Measurements from ENCODE around the gene APBA2. TPM values are rescaled to one million over a fixed set of nuclear protein-coding genes. Genes with fewer than 3 reads are reported as not detected.
A peak's percentile ranks its signal among the peaks of the same experiment; 100 is the strongest.
"Not testable (repeated sequence)": the region's sequence is repeated elsewhere in the genome, so short reads cannot be mapped to it uniquely, and the experiment has no call there.

The APBA2 gene
- total and polyA plus RNA-seq, 2 donors = 6.7 to 15.3 TPM

DNA sequence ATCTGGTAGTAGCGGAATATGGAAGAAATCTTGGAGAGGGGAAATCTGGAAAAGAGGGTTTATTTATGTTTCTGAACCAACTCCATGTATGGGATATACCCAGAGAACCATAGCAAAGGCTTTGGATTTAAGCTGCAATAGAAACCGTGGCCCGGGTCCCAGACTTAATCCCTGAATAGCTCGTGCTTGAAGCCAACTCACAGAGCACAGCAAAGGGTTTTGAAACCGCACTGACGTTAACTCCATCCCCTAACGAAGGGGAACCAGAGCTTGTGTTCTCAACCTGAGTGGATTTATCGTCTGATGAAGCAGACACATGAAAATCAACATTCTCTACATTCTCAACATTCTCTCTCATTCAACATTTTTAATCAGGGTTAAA is 154.6 kb downstream of the APBA2 start:
- Histone ChIP-seq H3K27ac (ENCODE audit: low read depth in 1 of 2, low read length in 1 of 2) (no peak overlapping the region), H3K4me3 (ENCODE audit: low read length in 2 of 2) (no peak overlapping the region), H3K27me3 (ENCODE audit: control insufficient read depth in 2 of 2, insufficient read depth in 1 of 2, low read length in 1 of 2) (no peaks in the 10 kb centered on the region)

DNA sequence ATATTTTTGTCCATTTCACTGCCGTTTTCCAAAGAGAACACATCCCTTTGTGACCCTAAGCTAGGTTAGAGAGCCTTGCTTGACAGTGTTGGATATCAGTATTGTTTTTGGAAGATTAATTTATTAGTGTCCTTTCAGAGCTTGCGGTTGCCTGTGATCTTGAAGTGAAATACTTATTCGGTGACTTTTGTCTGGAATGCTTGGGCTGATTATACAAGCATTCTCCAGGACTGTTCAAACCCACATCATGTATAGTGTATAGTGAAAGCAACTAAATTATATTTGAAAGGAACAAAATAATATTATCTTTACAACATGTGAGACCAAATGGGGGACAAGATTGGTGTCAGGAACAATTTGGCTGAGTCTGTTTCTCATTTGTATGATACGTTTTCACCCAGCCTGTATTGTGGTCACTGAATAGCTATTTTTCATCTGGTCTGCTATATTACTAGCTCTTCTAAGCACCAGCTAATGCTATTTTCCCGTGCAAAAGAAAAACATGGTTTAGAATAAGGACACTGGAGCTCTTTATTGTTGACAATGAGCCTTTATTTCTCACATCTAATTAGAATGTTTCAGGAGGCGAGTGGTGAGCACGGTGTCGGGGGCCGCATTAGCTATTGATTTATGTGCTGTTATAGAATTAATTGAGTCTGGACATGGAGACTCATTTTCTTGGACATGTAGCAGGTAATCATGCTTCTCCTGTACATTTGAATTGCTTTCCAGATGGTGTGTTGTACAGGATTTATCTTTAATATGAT is 158.1 kb downstream of the APBA2 start:
- no peak overlapping the region for H3K27ac ChIP-seq (ENCODE audit: low read depth in 1 of 2, low read length in 1 of 2)

More for the DNA sequence above, 154.6 kb downstream of the APBA2 start:
- Histone ChIP-seq H3K36me3 (ENCODE audit: control insufficient read depth in 2 of 2, insufficient read depth in 2 of 2, low read length in 1 of 2) (no peaks in the 10 kb centered on the region), H3K4me1 (ENCODE audit: control insufficient read depth in 2 of 2, insufficient read depth in 2 of 2, low read length in 2 of 2) (no peaks in the 10 kb centered on the region), H3K9me3 (ENCODE audit: control insufficient read depth in 2 of 2, insufficient read depth in 1 of 2, low read length in 1 of 2) (no peaks in the 10 kb centered on the region)
- WGBS = 79% methylated on average over 8 of the region's 8 CpGs
- no peak for DNase-seq (ENCODE audit: low read depth in 6 of 9, low spot score in 9 of 9)

DNA sequence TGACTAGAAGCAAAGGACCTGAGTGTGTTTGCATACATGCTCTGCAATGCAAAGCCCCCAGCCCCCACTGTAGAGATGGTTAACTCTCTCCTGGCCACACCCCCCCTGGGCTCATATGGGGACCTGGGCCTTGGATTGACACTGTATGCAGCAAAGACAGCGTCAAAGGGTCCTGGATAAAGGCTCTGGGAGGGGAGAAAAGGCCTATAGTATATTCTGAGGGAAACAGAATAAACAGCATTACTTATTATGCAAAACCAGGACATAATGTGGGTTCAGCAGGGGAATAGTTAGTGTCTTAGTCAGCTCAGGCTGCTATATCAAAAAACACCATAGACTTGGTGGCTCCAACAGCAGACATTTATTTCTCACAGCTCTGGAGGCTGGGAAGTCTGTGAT is 158.7 kb downstream of the APBA2 start:
- DNase-seq (ENCODE audit: low read depth in 6 of 9, low spot score in 9 of 9) = no peak
- Histone ChIP-seq H3K27ac (ENCODE audit: low read depth in 1 of 2, low read length in 1 of 2) (no peak overlapping the region), H3K36me3 (ENCODE audit: control insufficient read depth in 2 of 2, insufficient read depth in 2 of 2, low read length in 1 of 2) (no peaks in the 10 kb centered on the region), H3K4me3 (ENCODE audit: low read length in 2 of 2) (no peak overlapping the region), H3K9me3 (ENCODE audit: control insufficient read depth in 2 of 2, insufficient read depth in 1 of 2, low read length in 1 of 2) (no peaks in the 10 kb centered on the region), H3K27me3 (ENCODE audit: control insufficient read depth in 2 of 2, insufficient read depth in 1 of 2, low read length in 1 of 2) (no peaks in the 10 kb centered on the region), H3K4me1 (ENCODE audit: control insufficient read depth in 2 of 2, insufficient read depth in 2 of 2, low read length in 2 of 2) (no peaks in the 10 kb centered on the region)
- 96% methylated on average over 1 of the region's 1 CpG for WGBS

More for the DNA sequence above, 158.1 kb downstream of the APBA2 start:
- no peaks in the 10 kb centered on the region for H3K27me3 ChIP-seq (ENCODE audit: control insufficient read depth in 2 of 2, insufficient read depth in 1 of 2, low read length in 1 of 2)
- no peaks in the 10 kb centered on the region for H3K4me1 ChIP-seq (ENCODE audit: control insufficient read depth in 2 of 2, insufficient read depth in 2 of 2, low read length in 2 of 2)
- DNase-seq (ENCODE audit: low read depth in 6 of 9, low spot score in 9 of 9) = no peak
- H3K36me3 ChIP-seq (ENCODE audit: control insufficient read depth in 2 of 2, insufficient read depth in 2 of 2, low read length in 1 of 2) = no peaks in the 10 kb centered on the region
- H3K9me3 ChIP-seq (ENCODE audit: control insufficient read depth in 2 of 2, insufficient read depth in 1 of 2, low read length in 1 of 2) = no peaks in the 10 kb centered on the region
- no peak overlapping the region for H3K4me3 ChIP-seq (ENCODE audit: low read length in 2 of 2)
- 96% methylated on average over 9 of the region's 9 CpGs for WGBS

DNA sequence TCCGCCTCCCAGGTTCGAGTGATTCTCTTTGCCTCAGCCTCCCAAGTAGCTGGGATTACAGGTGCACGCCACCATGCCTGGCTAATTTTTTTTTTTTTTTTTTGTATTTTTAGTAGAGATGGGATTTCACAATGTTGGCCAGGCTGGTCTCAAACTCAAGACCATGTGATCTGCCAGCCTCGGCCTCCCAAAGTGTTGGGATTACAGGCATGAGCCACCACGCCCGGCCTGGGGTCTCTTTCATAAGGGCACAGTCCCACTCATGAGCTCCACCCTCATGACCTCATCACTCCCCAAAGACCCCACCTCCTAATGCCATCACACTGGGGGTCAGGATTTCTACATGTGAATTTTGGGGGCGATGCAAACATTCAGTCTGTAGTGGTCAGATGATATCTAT is 159.4 kb downstream of the APBA2 start:
- not testable (repeated sequence) for H3K9me3 ChIP-seq (ENCODE audit: control insufficient read depth in 2 of 2, insufficient read depth in 1 of 2, low read length in 1 of 2); DNase-seq (ENCODE audit: low read depth in 6 of 9, low spot score in 9 of 9); H3K27me3 ChIP-seq (ENCODE audit: control insufficient read depth in 2 of 2, insufficient read depth in 1 of 2, low read length in 1 of 2); H3K4me1 ChIP-seq (ENCODE audit: control insufficient read depth in 2 of 2, insufficient read depth in 2 of 2, low read length in 2 of 2); H3K4me3 ChIP-seq (ENCODE audit: low read length in 2 of 2); H3K36me3 ChIP-seq (ENCODE audit: control insufficient read depth in 2 of 2, insufficient read depth in 2 of 2, low read length in 1 of 2); H3K27ac ChIP-seq (ENCODE audit: low read depth in 1 of 2, low read length in 1 of 2)
- WGBS = 98% methylated on average over 7 of the region's 7 CpGs

DNA sequence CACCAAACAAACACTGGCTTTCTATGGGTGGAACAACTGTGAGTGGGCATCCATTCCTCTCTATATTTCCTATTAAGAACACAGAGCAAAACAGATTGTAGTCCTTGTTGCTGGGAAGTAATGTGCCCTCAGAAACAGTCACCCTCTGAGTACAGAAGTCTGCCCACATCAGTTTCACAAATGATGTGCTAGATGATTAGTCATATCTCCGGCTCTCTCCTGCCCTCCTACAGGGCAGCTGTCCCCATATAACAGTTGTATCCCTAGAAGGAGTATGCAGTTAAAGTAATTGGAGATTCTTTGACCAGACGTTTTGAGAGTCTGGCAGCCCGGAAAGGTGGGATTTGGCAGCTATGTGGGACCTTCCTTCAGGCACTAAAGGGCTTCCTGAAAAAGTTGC is 159.9 kb downstream of the APBA2 start:
- Histone ChIP-seq H3K4me3 (ENCODE audit: low read length in 2 of 2) (no peak overlapping the region), H3K4me1 (ENCODE audit: control insufficient read depth in 2 of 2, insufficient read depth in 2 of 2, low read length in 2 of 2) (peaks cover 1 to 2% of the 10 kb centered on the region in 2 donors), H3K27ac (ENCODE audit: low read depth in 1 of 2, low read length in 1 of 2) (no peak overlapping the region), H3K27me3 (ENCODE audit: control insufficient read depth in 2 of 2, insufficient read depth in 1 of 2, low read length in 1 of 2) (no peaks in the 10 kb centered on the region), H3K9me3 (ENCODE audit: control insufficient read depth in 2 of 2, insufficient read depth in 1 of 2, low read length in 1 of 2) (no peaks in the 10 kb centered on the region), H3K36me3 (ENCODE audit: control insufficient read depth in 2 of 2, insufficient read depth in 2 of 2, low read length in 1 of 2) (no peaks in the 10 kb centered on the region)
- DNase-seq (ENCODE audit: low read depth in 6 of 9, low spot score in 9 of 9) = no peak
- WGBS = 95% methylated on average over 3 of the region's 3 CpGs

DNA sequence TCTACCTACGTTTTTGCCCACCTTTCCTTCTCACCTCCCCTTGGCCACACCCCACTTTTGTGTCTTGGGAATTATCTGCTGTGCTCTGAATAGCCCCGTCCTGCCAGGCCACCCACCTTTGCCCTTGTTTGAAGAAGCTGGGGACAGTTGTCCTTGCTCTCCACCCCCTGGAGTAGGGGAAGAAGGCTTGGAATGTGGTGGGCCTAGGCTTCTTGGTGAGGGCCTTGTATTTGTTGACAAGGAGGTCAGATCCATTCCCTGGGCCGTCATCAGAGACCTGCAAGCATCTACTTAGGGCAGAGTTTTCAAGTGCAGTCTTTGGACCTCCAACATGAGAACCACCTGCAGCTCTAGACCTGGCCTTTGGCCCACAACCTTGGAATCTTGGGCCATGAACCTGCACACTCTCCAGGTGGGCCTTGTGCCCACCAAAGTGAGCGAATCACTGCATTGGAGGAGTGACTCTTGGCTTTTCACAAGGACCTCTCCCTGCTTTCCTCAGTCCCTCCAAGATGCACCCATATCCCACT is 160.6 kb downstream of the APBA2 start:
- WGBS = 93% methylated on average over 4 of the region's 4 CpGs
- Histone ChIP-seq H3K36me3 (ENCODE audit: control insufficient read depth in 2 of 2, insufficient read depth in 2 of 2, low read length in 1 of 2) (no peaks in the 10 kb centered on the region), H3K27me3 (ENCODE audit: control insufficient read depth in 2 of 2, insufficient read depth in 1 of 2, low read length in 1 of 2) (no peaks in the 10 kb centered on the region), H3K9me3 (ENCODE audit: control insufficient read depth in 2 of 2, insufficient read depth in 1 of 2, low read length in 1 of 2) (no peaks in the 10 kb centered on the region), H3K27ac (ENCODE audit: low read depth in 1 of 2, low read length in 1 of 2) (no peak overlapping the region), H3K4me3 (ENCODE audit: low read length in 2 of 2) (no peak overlapping the region), H3K4me1 (ENCODE audit: control insufficient read depth in 2 of 2, insufficient read depth in 2 of 2, low read length in 2 of 2) (peaks cover 7 to 8% of the 10 kb centered on the region in 2 donors)
- DNase-seq (ENCODE audit: low read depth in 6 of 9, low spot score in 9 of 9) = no peak

DNA sequence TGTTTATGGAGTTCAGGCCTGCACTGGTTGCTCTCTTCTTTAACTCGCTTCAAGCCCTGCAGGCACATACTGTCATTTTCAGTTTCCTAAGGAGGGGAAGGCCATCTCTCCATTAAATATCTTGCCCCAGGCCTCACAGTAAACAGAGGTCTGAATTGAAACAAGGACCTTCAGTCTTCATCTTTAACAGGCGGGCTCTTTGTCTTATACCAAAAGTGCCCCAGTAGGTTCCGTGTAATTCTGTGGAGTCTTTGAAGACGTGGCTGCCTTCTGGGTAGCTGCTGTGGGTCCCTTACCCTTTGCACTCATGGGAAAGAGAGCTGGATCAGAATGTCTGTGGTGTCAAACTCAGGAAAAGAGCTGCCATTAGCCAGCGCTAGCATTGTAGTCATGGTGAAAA is 161.2 kb downstream of the APBA2 start:
- H3K27ac ChIP-seq (ENCODE audit: low read depth in 1 of 2, low read length in 1 of 2) = no peak overlapping the region
- DNase-seq (ENCODE audit: low read depth in 6 of 9, low spot score in 9 of 9) = no peak
- peaks cover 8 to 9% of the 10 kb centered on the region in 2 donors for H3K4me1 ChIP-seq (ENCODE audit: control insufficient read depth in 2 of 2, insufficient read depth in 2 of 2, low read length in 2 of 2)
- 97% methylated on average over 5 of the region's 5 CpGs for WGBS
- H3K36me3 ChIP-seq (ENCODE audit: control insufficient read depth in 2 of 2, insufficient read depth in 2 of 2, low read length in 1 of 2) = no peaks in the 10 kb centered on the region
- no peak overlapping the region for H3K4me3 ChIP-seq (ENCODE audit: low read length in 2 of 2)
- H3K9me3 ChIP-seq (ENCODE audit: control insufficient read depth in 2 of 2, insufficient read depth in 1 of 2, low read length in 1 of 2) = no peaks in the 10 kb centered on the region
- no peaks in the 10 kb centered on the region for H3K27me3 ChIP-seq (ENCODE audit: control insufficient read depth in 2 of 2, insufficient read depth in 1 of 2, low read length in 1 of 2)

DNA sequence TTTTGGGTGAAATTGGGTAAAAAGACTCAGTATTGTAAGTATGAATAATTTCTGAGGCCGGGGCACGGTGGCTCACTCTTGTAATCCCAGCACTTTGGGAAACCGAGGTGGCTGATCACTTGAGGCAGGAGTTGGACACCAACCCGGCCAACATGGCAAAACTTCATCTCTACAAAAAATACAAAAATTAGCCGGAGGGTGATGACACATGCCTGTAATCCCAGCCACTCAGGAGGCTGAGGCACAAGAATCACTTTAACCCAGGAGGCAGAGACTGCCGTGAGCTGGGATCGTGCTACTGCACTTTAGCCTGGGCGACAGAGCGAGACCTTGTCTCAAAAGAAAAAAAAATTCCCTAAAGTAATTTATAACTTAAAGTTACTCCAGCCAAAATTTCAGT is 162.2 kb downstream of the APBA2 start:
- 96% methylated on average over 9 of the region's 9 CpGs for WGBS
- H3K27me3 ChIP-seq (ENCODE audit: control insufficient read depth in 2 of 2, insufficient read depth in 1 of 2, low read length in 1 of 2) = no peaks in the 10 kb centered on the region
- H3K4me1 ChIP-seq (ENCODE audit: control insufficient read depth in 2 of 2, insufficient read depth in 2 of 2, low read length in 2 of 2) = peaks cover 8 to 9% of the 10 kb centered on the region in 2 donors
- H3K36me3 ChIP-seq (ENCODE audit: control insufficient read depth in 2 of 2, insufficient read depth in 2 of 2, low read length in 1 of 2) = no peaks in the 10 kb centered on the region
- H3K9me3 ChIP-seq (ENCODE audit: control insufficient read depth in 2 of 2, insufficient read depth in 1 of 2, low read length in 1 of 2) = no peaks in the 10 kb centered on the region
- no peak for DNase-seq (ENCODE audit: low read depth in 6 of 9, low spot score in 9 of 9)
- H3K4me3 ChIP-seq (ENCODE audit: low read length in 2 of 2) = no peak overlapping the region
- no peak overlapping the region for H3K27ac ChIP-seq (ENCODE audit: low read depth in 1 of 2, low read length in 1 of 2)

DNA sequence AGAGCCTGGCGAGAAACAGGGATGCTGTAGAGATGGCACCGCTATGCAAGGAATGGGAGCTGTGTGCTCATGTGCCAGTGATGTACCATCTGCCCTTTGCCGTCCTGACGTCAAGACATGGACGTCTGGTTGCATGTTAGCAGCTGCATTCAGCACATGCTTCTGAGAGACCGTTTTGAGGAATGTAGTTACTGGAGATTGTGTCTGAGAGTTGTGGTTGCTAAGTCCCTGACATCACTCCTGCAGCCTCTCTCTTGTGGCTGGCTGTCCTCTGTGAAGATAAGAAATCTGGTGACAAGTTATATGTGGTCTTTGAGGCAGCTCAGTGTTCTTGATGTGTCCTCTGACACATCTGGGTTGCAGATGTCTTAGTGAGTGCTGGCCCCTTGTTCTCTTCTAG is 165.1 kb downstream of the APBA2 start:
- no peak overlapping the region for H3K27ac ChIP-seq (ENCODE audit: low read depth in 1 of 2, low read length in 1 of 2)
- H3K27me3 ChIP-seq (ENCODE audit: control insufficient read depth in 2 of 2, insufficient read depth in 1 of 2, low read length in 1 of 2) = no peaks in the 10 kb centered on the region
- H3K4me3 ChIP-seq (ENCODE audit: low read length in 2 of 2) = no peak overlapping the region
- no peaks in the 10 kb centered on the region for H3K36me3 ChIP-seq (ENCODE audit: control insufficient read depth in 2 of 2, insufficient read depth in 2 of 2, low read length in 1 of 2)
- peak in 8 of 9 donors; percentile 13 to 70 (median 24) for DNase-seq (ENCODE audit: low read depth in 6 of 9, low spot score in 9 of 9)
- 35% methylated on average over 6 of the region's 6 CpGs for WGBS
- H3K4me1 ChIP-seq (ENCODE audit: control insufficient read depth in 2 of 2, insufficient read depth in 2 of 2, low read length in 2 of 2) = peaks cover 8 to 9% of the 10 kb centered on the region in 2 donors
- no peaks in the 10 kb centered on the region for H3K9me3 ChIP-seq (ENCODE audit: control insufficient read depth in 2 of 2, insufficient read depth in 1 of 2, low read length in 1 of 2)
